ENCODE results near the gene UMPS.

UMPS gene

GRCh38 chr3:124792341-124793040 is 62.2 kb downstream of the UMPS start:
- peaks cover 2 to 41% (median 36%) of the 10 kb centered on the region in 5 donors for H3K4me1 ChIP-seq (ENCODE audit: control insufficient read depth in 5 of 5, insufficient read depth in 5 of 5, low read length in 5 of 5)
- H3K4me3 ChIP-seq (ENCODE audit: low read depth in 1 of 5, low read length in 5 of 5), result no peak overlapping the region
- peak overlapping the region; percentile 55 for H3K27ac ChIP-seq (ENCODE audit: low read depth, low read length)
- peaks cover 0 to 44% (median 36%) of the 10 kb centered on the region in 5 donors for H3K36me3 ChIP-seq (ENCODE audit: control insufficient read depth in 5 of 5, insufficient read depth in 5 of 5, low read length in 5 of 5)
- H3K27me3 ChIP-seq (ENCODE audit: control insufficient read depth in 5 of 5, insufficient read depth in 4 of 5, low read length in 5 of 5), result no peaks in the 10 kb centered on the region
- no peak overlapping the region for H3K9ac ChIP-seq (ENCODE audit: low read length in 5 of 5)
- H3K9me3 ChIP-seq (ENCODE audit: control insufficient read depth in 5 of 5, low read length in 5 of 5), result no peaks in the 10 kb centered on the region

DNA sequence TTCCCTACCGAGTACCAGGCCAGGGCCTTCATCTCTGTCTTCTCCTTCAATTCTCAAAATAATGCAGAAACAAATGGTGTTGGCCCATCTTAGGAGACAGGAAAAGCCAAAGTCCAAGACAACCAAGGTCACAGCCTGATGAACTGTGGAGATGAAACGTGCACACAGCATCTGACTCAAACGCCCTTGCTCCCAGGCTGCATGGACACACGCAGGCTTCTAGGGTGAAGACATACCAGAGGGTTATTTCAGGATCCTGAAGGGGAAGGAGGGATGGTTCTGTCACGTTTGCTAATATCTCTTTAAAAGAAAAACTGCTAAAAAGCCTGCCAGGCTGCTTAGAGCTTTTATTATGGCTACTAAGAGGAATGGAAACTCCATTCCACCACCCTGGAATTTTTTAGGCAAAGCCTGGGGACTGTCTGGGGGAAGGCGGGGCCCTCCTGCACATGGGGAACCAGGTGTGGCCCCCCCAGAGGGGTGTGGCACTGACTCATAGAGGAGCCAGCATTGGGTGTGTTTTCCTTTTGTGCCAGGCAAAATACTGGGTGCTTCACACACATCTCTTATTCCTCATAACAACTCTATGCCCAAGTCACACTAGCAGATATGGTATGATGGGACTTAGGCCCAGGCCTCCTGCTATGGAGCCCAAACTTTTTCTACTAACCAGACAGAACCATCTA is 62.9 kb downstream of the UMPS start:
- no peak overlapping the region for H3K27ac ChIP-seq (ENCODE audit: low read depth, low read length)
- H3K27me3 ChIP-seq (ENCODE audit: control insufficient read depth in 5 of 5, insufficient read depth in 4 of 5, low read length in 5 of 5), result no peaks in the 10 kb centered on the region
- peaks cover 2 to 36% (median 34%) of the 10 kb centered on the region in 5 donors for H3K4me1 ChIP-seq (ENCODE audit: control insufficient read depth in 5 of 5, insufficient read depth in 5 of 5, low read length in 5 of 5)
- H3K4me3 ChIP-seq (ENCODE audit: low read depth in 1 of 5, low read length in 5 of 5), result no peak overlapping the region
- no peaks in the 10 kb centered on the region for H3K9me3 ChIP-seq (ENCODE audit: control insufficient read depth in 5 of 5, low read length in 5 of 5)
- peaks cover 0 to 47% (median 39%) of the 10 kb centered on the region in 5 donors for H3K36me3 ChIP-seq (ENCODE audit: control insufficient read depth in 5 of 5, insufficient read depth in 5 of 5, low read length in 5 of 5)
- no peak overlapping the region for H3K9ac ChIP-seq (ENCODE audit: low read length in 5 of 5)

GRCh38 chr3:124796477-124796876 is 66.2 kb downstream of the UMPS start:
- H3K27ac ChIP-seq (ENCODE audit: low read depth, low read length), result no peak overlapping the region
- H3K27me3 ChIP-seq (ENCODE audit: control insufficient read depth in 5 of 5, insufficient read depth in 4 of 5, low read length in 5 of 5), result no peaks in the 10 kb centered on the region
- peaks cover 10 to 36% (median 34%) of the 10 kb centered on the region in 5 donors for H3K4me1 ChIP-seq (ENCODE audit: control insufficient read depth in 5 of 5, insufficient read depth in 5 of 5, low read length in 5 of 5)
- H3K36me3 ChIP-seq (ENCODE audit: control insufficient read depth in 5 of 5, insufficient read depth in 5 of 5, low read length in 5 of 5), result peaks cover 0 to 63% (median 44%) of the 10 kb centered on the region in 5 donors
- H3K9ac ChIP-seq (ENCODE audit: low read length in 5 of 5), result no peak overlapping the region
- no peak overlapping the region for H3K4me3 ChIP-seq (ENCODE audit: low read depth in 1 of 5, low read length in 5 of 5)
- H3K9me3 ChIP-seq (ENCODE audit: control insufficient read depth in 5 of 5, low read length in 5 of 5), result no peaks in the 10 kb centered on the region

DNA sequence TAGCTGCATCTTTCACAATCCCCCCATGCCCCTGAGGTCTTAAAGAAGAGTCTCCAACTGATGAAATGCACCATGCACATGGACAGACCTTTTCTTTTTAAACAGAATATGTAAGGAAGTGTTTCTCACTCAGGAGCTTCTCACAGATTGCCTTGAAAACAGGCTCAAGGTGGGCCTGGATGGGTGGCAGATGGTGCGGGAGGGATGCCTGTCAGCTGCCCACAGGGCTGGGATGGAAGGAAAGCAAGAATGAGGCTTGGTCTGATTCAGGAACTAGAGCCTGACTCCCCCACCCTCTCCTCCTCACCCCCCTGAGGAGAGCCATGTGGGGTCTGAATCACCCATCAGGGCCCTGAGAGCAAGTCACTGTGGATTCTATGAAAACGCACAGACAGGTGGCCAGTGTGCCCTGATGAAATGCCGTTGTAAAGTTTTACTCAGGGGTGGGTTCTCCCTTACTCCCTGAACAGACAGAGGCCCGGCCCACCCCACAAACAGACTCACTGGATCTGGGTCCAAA is 67.2 kb downstream of the UMPS start:
- no peaks in the 10 kb centered on the region for H3K27me3 ChIP-seq (ENCODE audit: control insufficient read depth in 5 of 5, insufficient read depth in 4 of 5, low read length in 5 of 5)
- H3K9me3 ChIP-seq (ENCODE audit: control insufficient read depth in 5 of 5, low read length in 5 of 5), result no peaks in the 10 kb centered on the region
- no peak overlapping the region for H3K9ac ChIP-seq (ENCODE audit: low read length in 5 of 5)
- H3K36me3 ChIP-seq (ENCODE audit: control insufficient read depth in 5 of 5, insufficient read depth in 5 of 5, low read length in 5 of 5), result peaks cover 0 to 70% (median 52%) of the 10 kb centered on the region in 5 donors
- H3K4me1 ChIP-seq (ENCODE audit: control insufficient read depth in 5 of 5, insufficient read depth in 5 of 5, low read length in 5 of 5), result peaks cover 9 to 36% (median 27%) of the 10 kb centered on the region in 5 donors
- no peak overlapping the region for H3K4me3 ChIP-seq (ENCODE audit: low read depth in 1 of 5, low read length in 5 of 5)
- no peak overlapping the region for H3K27ac ChIP-seq (ENCODE audit: low read depth, low read length)

Data from subcutaneous abdominal adipose tissue (tissue), 5 donors.